GM18498 (cell line): ENCODE results near the gene WNT2B.

Experiments
- ATAC-seq: cut with Tn5 transposase; IDR thresholded peaks from one replicate; pipeline ENCODE4 v1.9.1; 2021; ENCODE audit warnings: mild to moderate bottlenecking, moderate library complexity; ENCODE audit not compliant: unreplicated experiment

WNT2B gene

GRCh38 chr1:112524986-112525385, 16.2 kb downstream of the WNT2B start:
- ATAC-seq = no peak

DNA sequence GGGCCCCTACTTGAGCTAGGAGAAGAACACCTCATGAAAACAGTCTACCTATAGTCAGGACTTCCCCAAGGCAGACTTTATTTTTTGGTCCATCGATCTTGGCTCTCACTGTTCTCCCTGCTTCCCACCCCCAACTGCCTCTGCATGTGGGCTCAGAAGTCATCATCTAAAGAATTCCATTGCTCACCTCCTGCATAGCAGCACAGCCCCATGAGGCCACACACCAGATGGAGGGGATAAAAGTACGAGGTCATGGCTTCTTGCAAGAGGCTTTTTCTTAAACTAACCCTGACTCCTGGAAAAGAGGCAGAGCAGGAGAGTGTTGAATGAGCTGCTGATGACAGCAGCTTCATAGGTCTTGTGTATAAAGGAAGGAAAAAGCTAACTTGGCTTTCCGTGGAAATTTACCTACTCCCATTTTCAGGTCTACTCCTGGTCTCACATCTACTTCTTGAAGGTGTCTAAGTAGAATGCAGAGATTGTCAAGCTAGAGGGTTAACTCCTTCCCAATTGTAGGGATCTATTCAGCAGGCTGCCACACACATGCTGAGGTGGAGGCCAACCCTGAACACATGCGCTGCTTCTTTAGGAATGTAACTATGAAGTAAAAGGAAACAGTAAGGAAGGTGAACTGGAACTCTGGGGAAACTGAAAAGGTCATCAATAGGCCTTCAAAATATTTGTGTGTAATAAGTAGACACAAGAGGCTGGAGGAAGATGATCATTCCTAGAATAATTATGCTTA, 18.7 kb downstream of the WNT2B start:
- ATAC-seq = no peak

- ATAC-seq = no peak
Observed at GRCh38 chr1:112528076-112528475, 19.3 kb downstream of the WNT2B start.

GRCh38 chr1:112529301-112529700, 20.5 kb downstream of the WNT2B start:
- no peak for ATAC-seq

GRCh38 chr1:112530832-112531231, 22.1 kb downstream of the WNT2B start:
- ATAC-seq = no peak

- no peak for ATAC-seq
Observed at GRCh38 chr1:112532064-112532463, 23.3 kb downstream of the WNT2B start.

- ATAC-seq = no peak
Observed at GRCh38 chr1:112533029-112533428, 24.3 kb downstream of the WNT2B start.

GRCh38 chr1:112536561-112536960, 27.8 kb downstream of the WNT2B start:
- no peak for ATAC-seq

- ATAC-seq = no peak
Observed at GRCh38 chr1:112537456-112537855, 28.7 kb downstream of the WNT2B start.

DNA sequence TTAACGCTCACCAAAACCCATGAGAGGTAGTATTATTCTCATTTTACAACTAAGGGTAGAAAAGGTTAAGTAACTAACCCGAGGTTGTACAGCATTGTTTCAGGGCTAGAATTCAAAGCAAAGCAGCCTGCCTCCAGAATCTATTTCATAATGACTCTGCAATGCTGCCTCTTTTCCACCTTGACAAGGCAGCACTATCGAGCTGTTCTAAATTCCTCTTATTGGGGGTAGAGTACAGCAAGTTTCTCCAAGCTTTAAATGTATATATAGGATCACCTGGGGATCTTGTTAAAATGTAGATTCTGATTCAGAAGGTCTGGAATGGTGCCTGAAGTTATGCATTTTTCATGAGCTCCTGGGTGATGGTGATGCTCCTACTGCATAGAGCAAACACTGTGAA, 30.1 kb downstream of the WNT2B start:
- ATAC-seq = no peak

DNA sequence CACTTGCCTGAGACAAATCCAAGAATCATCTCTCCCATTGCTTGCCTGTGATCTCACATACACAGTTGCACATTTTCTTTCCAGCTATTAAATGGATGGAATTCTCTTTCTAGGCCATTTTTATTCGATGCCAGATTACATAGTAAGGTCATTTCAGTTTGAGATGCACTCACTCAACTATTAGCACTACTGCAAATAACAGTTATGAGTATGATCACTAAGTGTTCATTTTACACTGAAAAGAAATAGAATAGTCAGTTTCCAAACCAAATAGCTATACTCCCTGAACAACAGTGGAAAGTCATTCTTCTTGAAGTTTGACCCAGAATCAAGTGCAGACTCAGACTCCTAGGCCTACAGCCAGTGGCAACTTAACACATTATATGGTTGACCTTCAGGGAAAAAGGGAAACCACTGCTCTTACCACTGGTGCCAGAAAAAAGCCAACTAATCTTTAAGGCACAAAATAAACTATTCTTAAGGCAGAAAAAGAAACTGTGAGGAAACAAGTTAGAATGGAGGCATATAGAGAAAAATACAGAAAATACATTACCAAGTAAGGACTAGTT, 31.5 kb downstream of the WNT2B start:
- ATAC-seq = no peak

DNA sequence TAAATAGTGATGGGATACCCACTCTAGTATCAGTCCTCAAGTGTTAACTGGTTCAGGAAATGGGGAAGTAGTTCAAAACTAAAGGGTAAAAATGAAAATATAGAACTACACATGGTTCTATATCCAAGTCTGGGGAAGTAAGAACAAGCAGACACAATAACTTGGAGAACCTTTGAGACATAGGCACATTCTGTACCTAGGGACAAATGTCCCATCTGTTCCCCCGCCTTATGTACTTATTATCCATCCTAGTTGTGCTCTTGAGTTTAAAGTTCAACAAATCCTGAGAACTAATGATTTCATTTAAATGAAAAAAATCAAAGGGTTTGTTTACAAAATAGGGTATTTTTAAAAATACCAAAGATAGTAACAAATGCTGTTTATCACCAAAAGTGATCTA, 32.5 kb downstream of the WNT2B start:
- no peak for ATAC-seq

DNA sequence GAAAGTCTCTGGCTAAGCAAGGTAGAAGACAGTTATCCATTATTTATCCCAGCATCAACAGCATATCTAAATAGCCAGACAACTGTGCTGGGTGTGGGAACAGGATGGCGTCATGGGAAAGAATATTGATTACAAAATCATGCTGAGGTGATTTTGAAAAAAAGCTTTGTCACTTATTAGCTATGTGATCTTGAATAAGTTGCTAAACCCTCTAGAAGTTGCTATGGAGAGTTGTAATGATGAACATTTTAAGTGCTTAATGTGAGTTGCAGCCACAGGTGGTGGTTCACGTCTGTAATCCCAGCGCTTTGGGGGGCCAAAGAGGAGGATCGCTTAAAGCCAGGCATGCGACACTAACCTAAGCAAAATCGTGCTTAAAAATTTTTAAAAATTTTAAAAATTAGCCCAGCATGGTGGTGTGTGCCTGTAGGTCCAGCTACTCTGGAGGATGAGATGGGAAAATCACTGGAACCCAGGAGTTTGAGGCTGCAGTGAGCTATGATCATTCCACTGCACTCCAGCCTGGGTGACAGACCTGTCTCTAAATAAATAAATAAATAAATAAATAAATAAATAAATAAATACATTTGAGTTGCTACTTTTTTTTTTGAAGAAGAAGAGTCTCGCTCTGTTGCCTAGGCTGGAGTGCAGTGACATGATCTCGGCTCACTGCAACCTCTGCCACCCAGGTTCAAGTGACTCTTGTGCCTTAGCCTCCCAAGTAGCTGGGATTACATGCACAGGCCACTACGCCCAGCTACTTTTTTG, 33.6 kb downstream of the WNT2B start:
- ATAC-seq = no peak

- no peak for ATAC-seq
Observed at GRCh38 chr1:112544011-112544688, 35.4 kb downstream of the WNT2B start.

DNA sequence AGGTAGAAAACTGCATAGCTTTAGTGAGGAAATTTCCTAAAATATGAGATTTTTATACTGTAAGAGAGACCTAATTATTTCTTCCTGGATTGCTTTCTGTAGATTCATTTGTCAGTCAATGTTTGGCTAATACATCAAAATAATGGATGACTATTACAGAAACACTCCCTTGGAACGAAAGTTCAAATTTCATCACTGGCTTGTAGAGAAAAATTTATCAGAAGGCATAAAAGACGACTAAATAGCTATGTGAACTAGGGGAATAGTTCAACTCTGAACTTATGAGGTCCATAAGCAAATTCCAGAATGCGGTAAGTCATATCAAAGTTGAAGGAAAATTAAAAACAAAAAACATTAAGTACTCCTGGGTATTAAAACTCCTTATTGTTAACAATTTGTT, 36.0 kb downstream of the WNT2B start:
- ATAC-seq = no peak

DNA sequence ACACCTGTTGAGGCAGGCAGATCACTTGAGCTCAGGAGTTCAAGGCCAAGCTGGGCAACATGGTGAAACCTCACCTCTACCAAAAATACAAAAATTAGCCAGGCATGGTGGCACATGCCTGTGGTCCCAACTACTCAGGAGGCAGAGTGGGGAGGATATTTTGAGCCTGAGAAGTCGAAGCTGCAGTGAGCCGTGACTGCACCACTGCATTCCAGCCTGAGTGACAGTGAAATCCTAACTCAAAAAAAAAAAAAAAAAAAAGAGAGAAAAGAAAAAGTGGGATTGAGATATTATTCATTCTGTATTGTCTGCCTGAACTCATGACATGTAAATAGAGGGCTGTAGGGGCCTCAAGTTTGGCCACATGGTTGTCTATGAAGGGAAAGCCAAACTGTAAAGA, 37.3 kb downstream of the WNT2B start:
- ATAC-seq = no peak

DNA sequence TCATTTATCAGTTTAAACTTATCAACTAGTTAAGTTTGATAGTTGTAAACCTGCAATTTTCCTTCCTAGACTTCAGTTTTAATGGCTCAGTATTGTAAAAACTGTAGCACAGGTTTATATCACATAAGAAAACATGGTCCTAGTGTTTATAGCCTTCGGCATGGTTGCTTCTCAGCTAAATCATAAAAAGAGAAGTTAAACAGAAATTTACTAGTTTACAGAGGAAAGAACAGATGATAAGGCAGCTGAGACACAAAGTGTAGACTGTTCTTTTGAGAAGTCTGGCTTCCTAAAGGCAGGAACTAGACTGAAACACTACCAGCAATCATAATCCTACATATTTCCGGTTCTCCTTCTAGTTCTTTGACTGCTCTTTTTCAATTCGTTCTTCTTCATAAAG, 39.8 kb downstream of the WNT2B start:
- no peak for ATAC-seq

DNA sequence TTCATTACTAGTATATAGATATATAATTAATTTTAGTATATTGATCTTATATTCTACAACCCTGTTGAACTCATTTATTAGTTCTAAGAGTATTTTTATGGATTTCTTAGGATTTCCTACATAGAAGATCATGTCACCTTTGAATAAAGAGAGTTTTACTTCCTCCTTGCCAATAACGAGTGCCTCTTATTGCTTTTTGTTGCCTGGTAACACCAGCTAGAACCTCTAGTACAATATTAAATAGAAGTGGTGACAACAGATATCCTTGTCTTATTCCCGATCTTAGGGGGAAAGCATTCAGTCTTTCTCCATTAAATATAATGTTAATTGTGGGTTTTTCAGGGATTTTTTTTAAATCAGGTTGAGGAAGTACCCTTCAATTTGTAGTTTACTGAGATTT, 40.8 kb downstream of the WNT2B start:
- ATAC-seq = no peak

- ATAC-seq = no peak
Observed at GRCh38 chr1:112554411-112554810, 45.6 kb downstream of the WNT2B start.

DNA sequence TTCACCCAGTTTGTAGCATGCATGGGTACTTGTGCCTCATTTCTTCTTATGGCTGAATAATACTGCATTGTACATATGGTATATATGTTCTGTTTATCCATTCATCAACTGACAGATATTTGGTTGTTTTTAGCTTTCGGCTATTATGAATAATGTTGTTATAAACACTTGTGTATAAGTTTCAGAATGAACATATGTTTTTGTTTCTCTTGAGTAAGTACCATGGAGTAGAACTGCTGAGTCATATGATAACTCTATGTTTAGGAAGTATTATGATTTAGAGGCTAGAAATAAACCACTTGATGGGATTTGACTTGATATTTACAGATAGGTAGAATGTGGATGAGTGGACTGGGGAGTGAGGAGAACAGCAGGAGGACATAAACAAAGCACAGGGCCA, 48.6 kb downstream of the WNT2B start:
- ATAC-seq = no peak

DNA sequence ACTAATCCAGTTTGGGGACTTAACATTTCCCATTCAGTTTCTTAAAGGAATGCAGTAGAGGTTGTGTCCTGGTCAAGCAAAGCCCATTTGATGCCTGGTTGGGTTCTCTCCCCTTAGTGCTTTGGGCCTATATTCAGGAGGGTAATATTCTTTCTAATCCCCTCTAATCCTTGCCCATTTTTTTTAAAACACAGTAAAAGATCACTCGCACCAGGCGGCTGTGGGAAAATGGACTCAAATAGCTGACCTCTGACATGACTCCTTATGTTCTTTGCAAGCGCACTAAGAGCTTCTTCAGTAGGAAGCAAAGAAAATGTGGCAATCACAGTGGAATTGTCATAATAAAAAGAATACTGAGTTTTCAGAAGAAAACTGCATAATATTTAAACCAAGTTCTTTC, 49.9 kb downstream of the WNT2B start:
- no peak for ATAC-seq

GRCh38 chr1:112563341-112563740, 54.6 kb downstream of the WNT2B start:
- ATAC-seq = no peak
